Astrocyte of the hippocampus (primary cell): ENCODE measurements around the gene AOAH.

Experiments used
- DNase-seq: peaks from one replicate; pipeline ENCODE4 v3.0.0; 2011; ENCODE audit warnings: low read depth, low spot score

The AOAH gene

DNA sequence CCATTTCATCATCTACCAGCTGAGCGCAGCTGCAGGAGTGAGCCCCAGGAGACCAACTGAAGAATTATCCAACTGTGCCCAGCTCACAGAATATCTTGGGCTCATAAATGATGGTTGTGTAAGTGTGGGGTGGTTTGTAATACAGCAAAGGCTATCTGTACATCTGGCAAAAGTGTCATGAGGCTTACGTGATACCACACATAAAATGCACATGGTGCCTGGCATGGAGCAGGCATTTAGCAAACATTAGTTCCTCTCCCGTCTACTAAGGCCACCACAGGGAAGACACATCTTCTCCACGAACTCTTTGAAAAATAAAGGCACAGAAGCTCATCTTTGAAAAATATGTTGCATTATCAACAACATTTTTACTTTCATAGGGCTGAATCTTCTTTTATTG is 32.3 kb downstream of the AOAH start:
- no peak for DNase-seq

DNA sequence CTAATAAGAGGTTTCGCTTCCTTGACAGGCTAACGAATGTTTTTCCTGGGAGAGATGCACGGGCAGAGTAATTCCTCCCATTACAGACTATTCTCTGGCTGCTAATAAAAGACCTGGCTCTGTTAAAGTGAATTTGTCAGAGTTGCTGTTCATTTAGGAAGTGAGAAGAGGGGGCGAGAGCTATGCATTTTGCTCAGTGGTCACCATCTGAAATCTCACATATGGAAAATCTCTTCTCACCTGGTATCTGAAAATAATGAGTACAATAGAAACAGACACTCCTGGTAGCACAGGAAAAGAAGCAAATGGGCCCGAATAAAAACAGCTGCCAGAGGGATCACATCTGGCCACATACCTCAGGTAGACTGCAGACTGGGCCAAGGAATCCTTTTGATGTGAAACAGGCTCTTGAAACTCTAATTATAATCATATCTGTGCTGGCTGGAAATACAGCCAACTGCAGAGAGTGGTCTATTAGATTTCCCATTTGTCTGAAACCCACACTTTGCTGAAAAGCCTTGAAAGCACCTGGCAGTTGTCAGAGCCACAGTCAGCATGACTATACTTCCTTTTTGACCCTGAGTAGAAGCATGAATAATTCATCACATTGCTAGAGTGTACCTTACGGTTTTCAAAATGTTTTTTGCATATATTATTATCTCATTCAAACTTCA is 33.6 kb downstream of the AOAH start:
- DNase-seq, result no peak

DNA sequence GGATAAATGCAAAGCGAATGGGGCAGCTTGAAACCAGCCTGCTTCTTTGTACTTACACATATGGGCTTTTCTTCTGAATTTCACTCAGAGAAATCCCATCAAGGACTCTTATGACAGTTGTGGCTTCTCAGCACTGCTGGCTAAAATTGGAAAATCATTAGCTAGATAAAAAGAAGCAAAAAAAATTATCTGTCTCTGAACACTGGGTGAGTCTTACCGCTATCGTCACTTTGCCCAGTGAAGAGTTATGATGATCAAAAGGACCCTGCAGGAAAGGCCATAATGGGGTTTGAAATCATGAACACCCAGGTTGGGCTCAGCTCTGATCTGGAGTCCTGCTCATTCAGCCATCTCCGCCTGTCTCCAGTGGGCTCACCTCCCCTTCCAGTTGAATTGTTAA is 34.3 kb downstream of the AOAH start:
- DNase-seq, result no peak

DNA sequence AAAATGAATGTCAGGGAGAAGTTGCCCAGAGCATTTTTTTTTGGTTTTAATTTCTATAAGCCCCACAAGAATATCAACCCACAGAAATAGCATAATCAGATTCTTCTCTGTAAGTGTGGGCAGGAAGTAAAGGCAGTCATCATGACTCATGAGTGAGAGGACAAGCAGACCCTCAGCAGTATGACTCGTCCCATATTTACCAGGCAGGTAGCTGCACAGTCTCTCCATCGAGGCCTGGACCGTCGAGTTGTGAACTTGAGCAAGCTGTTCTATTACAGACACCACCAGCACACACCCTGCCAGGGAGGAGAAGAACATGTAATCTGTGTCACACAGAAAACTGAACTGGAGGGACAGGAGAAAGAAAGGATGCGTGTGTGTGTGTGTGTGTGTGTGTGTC is 37.8 kb downstream of the AOAH start:
- DNase-seq, result peak; percentile 35

DNA sequence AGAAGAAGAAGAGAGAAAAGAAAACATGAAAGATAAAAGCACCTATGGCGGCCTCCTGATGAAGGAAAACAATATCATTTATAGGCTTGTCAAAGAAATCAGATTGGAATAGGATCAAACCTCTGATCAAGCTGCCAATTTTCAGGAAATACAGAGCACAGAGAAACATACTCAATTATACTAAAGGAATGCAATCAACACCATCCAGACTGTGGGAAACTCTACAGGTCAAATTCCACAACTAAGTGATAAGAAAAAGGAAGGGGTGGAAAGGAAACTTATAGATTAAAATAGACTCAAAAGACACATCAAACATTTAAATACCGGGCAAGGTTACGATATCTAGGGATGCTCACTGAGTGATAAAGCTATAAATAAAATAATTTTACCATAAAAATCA is 39.3 kb downstream of the AOAH start:
- DNase-seq, result no peak

DNA sequence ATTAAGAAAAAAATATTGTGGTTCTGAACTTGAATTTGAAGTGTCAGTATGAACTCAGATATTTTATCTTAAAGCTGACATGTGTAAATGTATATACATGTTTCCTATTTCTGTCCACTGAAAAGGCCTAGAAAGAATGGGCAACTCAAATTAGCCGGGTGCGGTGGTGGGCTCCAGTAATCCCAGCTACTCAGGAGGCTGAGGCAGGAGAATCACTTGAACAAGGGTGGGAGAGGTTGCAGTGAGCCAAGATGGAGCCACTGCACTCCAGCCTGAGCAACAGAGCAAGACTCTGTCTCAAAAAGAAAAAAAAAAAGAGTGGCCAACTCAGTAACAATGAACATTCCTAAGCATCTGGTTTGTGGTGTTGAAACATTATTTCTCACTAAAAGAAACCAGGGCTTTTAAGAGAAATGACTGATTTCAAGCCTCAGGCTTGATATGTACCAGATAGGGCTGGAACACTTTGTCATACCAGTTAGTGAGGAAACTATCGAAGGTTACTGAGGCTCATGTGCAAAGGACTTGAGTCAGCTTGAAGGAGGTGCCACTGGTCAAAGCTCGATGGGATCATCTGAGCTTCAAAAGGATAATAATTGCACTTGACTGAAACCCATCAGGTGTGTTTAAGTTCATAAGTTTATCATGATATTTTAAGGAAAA is 40.5 kb downstream of the AOAH start:
- peak; percentile 61 for DNase-seq

DNA sequence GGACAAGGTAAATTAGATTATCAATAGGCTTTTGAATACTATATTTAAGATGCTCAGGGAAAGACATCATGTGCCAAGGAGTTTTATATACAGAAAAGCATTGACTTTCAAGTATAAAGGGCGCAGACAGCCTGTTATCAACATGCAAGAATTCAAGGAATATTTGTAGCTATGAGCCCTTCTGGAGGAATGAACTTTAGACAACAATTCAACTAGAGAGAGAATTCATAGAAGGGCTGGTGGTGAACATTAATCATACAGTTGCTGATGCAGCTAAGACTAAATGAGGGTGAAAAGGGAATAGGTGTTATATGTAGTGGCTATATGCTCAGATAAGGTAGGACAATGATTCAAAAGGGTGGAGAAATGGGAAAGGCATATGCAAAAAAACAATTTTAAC is 41.2 kb downstream of the AOAH start:
- peak; percentile 47 for DNase-seq

DNA sequence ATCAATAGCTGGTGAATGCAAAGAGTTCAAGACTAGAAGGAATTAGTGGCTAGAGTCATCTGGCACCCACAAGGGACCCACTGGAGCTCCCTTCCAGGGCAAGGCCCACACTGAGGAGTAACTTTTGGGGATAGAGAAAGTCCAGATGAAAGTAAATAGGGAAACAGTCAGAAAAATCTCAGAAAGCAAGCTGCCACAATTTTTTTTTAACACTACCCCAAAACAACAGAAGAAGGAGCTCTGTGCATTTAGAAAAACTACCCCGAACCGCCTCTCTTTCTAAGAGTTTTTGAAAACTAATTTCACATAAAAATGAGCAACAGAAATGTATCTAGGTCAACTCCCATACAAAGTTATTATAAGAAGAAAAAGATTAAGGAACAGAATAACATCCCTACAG is 42.2 kb downstream of the AOAH start:
- no peak for DNase-seq

DNA sequence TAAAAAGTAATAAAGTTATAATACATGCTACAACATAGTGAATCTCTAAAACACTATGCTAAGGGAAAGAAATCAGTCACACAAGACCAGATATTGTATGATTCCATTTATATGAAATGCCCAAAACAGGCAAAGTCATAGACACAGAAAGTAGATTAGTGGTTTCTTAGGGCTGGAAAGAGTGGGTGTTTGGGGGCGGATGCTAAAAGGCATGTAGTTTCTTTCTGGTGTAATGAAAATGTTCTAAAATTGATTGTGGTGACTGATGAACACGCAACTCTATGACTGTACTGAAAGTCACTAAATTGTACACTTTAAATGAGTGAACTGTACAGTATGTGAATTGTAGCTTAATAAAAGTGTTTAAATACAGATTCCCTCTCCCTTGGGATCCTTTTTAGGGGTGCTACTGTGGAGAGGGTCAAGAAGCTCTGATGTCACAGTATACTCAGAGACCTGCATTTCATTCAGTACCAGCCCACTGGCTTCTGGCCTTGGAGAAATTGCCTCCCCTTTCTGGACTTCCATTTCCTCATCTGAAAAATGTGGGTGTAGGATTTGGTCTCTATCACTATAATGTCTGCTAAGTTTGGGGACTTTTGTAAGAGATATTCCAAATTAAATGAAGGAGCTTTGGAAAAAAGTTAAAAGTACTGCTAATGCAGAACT is 46.4 kb downstream of the AOAH start:
- DNase-seq, result no peak

DNA sequence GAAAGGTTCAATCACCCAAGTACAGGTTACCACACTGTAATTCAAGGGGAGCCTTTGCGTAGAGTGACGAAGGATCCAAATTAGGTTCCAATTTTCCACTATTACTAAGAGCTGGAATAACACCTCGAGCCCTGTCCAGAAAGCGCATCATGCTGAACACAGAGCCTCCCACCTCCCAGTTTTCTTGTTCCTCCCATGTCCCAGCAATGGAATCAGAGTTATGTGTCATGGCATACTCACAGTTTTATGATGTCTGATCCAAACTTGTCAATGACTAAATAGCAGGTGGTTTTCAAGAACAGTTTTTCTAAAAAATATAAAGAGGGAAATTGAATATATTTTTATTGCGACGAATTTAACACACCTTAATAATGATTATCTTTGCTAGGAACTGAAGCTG is 50.6 kb downstream of the AOAH start:
- no peak for DNase-seq

DNA sequence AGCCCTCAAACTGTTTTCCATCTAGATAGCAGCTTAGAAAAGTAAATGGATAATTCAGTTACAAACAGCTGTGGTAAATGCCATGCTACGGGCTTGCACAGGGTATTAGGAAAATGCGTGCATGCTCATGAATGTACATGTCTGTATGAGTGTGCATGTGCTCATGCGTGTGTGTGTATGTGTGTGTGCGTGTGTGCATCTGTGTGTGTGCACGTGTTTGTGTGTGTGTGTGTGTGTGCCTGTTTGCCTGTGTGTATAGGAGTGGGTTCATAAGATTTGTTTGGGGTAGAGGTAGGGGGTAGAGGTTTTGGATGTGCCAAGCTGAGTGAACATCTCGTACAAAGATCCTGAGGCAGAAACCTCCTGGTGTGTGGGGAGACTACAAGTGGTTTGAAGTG is 52.9 kb downstream of the AOAH start:
- no peak for DNase-seq

DNA sequence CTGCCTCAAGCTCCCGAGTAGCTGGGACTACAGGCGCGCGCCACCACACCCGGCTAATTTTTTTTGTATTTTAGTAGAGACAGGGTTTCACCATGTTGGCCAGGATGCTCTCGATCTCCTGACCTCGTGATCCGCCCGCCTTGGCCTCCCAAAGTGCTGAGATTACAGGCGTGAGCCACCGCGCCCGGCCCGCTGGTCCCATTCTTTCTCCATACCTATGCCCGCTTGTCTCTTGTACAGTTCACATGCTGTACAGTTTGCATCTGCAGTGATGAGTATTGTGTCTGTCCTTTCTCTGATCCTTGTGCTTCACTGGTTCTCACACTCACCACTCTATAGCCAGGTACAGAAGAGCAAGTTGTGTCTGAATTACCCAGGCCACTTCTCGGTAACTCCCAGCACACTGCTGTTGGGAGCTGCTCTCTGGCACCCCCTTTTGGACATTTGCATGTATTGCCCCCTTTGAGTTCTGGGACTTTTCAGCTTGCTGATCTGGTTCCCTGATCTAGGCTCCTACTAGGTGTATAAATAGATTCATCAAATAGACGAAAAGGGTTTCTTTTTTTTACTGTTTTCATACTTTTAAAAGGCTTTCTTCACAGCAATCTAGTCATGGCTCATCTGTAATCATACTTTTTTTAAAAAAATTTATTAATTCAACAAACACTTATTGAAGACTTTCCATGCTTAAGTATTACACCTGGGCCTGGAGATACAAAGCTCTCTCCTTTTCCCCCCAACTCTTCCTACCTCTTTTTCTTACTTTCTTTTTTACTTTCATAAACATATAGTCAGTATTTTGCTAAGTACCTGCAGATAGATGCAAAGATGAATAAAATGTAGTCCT is 53.5 kb downstream of the AOAH start:
- peak; percentile 77 for DNase-seq

DNA sequence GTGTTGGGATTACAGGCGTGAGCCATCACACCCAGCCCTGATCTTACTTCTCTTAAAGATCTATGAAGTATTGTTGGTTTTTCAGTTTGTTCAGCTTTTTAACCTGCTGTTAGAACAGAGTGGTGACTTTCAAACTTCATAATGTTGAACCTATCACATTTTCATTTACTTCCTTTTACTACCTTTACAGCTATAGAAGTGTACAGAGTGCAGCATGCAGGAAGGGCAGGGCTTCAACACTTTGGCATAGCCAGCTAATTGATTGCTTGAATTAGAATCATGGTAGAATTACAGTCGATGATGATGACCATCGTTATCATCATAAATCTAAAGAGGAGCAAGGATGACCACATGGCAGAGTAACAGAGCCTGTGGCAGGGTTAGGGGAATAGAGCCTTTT is 55.5 kb downstream of the AOAH start:
- no peak for DNase-seq

DNA sequence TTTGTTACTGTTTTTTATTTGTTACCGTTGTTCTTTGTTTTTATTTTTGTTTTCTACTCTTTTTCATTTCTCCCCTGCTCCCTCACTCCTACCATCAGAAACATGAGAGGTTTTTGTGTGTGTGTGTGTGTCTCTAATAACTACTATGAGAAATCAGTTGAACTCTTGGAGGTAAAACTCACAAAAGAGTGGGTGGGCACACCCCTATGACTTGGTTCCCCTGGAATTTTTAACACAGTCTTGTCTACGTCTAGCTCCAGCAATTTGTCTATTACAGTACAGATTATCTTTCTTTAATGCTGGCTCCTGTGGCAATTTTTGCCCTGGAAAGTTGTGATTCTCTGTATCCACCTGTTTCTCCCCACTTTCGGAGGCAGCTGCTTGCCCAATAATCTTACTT is 56.2 kb downstream of the AOAH start:
- no peak for DNase-seq

DNA sequence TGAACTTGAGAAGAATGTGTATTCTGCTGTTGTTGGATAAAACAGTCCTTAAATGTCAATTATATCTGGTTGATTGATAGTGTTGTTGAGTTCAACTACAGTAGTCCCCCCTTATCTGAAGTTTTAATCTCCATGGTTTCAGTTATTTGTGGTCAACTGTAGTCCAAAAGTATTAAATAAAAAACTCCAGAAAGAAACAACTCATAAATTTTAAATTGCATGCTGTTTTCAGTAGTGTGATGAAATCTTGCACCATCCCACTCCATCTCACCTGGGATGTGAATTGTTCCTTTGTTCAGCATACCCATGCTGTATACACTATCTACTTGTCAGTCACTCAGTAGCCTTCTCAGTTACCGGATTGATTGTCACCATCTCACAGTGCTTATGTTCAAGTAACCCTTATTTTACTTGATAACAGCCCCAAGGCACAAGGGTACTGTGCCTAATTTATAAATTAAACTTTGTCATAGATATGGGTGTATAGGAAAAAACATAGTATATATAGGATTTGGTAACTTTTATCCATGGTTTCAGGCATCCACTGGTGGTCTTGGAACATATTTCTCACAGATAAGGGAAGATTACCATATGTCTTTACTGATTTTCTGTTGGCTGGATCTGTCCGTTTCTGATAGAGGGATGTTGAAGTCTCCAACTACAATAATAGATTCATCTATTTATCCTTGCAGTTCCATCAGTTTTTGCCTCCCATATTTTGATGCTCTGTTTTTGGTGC is 57.1 kb downstream of the AOAH start:
- DNase-seq, result no peak

DNA sequence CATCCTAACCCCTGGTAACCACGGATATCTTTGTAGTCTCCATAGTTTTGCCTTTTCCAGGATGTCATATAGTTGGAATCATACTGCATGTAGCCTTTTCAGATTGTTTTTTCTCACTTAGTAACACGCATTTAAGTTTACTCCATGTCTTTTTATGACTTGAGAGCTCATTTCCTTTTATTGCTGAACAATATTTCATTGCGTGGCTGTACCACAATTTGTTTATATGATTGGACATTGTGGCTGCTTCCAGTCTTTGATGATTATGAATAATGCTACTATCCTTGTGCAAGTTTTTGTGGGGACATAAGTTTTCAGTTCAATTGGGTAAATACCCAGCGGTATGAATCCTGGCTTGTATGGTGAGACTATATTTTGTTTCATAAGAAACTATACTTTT is 60.8 kb downstream of the AOAH start:
- DNase-seq, result no peak

DNA sequence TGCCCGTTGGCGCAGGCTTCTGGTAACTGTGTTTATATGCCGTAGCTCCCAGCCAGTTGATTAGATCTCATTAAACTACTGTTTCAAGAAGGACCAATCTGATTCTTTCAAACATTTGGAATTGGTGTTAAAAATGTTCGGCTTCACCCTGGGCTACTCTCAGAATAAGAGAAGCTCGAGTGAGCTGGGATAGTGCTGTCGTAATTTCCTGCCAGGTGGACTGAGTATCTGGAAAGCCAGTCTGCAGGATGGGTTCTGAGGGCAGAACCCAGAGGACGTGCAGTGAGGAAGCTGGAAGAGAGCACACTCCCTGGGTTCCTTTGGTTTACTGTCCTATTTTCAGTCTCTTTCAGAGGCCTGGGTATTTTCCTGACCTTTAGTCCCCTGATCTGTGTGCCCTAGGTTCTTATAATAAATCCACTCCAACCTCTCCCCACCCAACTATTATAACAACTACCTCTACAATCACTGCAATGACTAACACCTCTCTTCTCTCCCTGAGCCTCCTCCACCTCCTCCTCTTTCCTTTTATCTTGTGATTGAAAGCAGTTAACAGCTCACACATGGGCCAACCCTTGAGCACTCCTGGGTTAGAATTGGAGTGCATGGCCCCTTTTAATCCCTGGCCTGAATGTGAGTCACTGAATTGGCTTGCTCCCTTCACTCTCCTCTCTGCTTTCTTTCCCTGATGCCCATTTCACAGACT is 63.0 kb downstream of the AOAH start:
- peak; percentile 55 for DNase-seq

DNA sequence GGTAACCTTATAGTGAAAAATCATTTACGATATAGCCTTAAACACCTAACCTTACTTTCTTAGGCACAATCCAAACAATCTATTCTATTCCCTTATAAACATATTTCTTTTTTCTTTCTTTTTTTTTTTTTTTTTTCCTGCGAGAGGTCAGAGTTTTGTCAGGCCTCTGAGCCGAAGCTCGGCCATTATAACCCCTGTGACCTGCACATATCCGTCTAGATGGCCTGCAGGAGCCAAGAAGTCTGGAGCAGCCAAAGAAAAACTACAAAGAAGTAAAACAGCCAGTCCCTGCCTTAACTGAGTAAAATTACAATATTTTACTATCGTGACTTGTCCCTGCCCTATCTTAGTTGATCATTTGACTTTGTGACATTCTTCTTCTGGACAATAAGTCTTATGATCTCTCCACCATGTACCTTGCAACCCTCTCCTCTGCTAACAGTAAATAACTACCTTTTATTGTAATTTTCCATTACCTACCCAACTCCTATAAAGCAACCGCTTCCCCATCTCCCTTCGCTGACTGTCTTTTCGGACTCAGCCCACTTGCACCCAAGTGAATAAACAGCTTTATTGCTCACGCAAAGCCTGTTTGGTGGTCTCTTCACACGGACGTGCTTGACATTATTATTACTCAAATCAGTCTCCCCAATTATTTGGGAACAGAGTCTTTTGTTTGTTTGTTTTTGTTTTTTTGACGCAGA is 64.5 kb downstream of the AOAH start:
- no peak for DNase-seq

DNA sequence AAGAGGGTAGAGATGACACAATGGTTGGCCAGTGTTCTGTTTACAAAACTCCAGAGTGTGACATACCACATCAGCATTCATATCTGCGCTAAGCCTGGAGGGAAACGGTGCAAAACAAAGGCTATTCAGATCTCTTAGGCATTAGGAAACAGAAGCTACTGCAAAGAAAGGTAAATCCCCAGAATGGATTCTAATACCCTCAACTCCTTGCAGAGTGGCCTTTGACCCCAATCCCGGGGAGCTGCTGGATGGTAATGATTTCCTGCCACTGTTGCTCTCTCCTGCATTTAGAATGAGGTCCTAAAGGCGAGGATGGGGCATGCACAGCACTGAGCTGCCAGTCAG is 65.2 kb downstream of the AOAH start:
- DNase-seq, result peak; percentile 74
